Body of pancreas (tissue), 4 donors: ENCODE results near the gene PRM2. TPM values are rescaled to one million over a fixed set of nuclear protein-coding genes. Genes with fewer than 3 reads are reported as not detected.

Source experiments
- ATAC-seq: fragments of 150-250 bp; one replicate; pipeline ENCODE4 v1.9.1; 2016
- DNase-seq, 4 donors: peaks; one replicate each; pipeline ENCODE4 v3.0.0-alpha.2; 2019
- H3K27ac ChIP-seq, 4 donors: fragments of 200-600 bp; sonication (generic); 1 replicate in 3 of 4; 2 replicates in 1 of 4; pipeline versions ENCODE4 v1.5.1 to v1.6.1; 2016 to 2019; ENCODE audit warnings: mild to moderate bottlenecking in 1 of 4, mixed read lengths in 1 of 4, moderate library complexity in 1 of 4
- H3K27me3 ChIP-seq, 2 donors: fragments of 200-600 bp; sonication (generic); one replicate each; pipeline ENCODE4 v1.6.0; 2016; ENCODE audit warnings: mild to moderate bottlenecking in 1 of 2
- H3K36me3 ChIP-seq, 2 donors: fragments of 200-600 bp; sonication (generic); replicated peaks in 1 of 2; 2 replicates each; pipeline ENCODE4 v1.5.1; 2016; ENCODE audit warnings: low read depth in 2 of 2; ENCODE audit not compliant: insufficient read depth in 1 of 2
- H3K4me1 ChIP-seq: fragments of 200-600 bp; sonication (generic); one replicate; pipeline ENCODE4 v1.6.0; 2016
- H3K4me3 ChIP-seq, 2 donors: fragments of 200-600 bp; sonication (generic); 1 replicate in 1 of 2; 2 replicates in 1 of 2; pipeline ENCODE4 v1.5.1; 2016 to 2019
- H3K9me3 ChIP-seq, 3 donors: fragments of 200-600 bp; sonication (generic); 1 replicate in 2 of 3; 2 replicates in 1 of 3; pipeline ENCODE4 v1.5.1; 2016
- CTCF ChIP-seq, 7 experiments: fragments of 450-650 bp in 4 of 7; fragments of 200-600 bp in 3 of 7; sonication (generic) in 3 of 7; IDR thresholded peaks; one replicate each; pipeline ENCODE4 v1.5.1; 2016 to 2019; ENCODE audit warnings: antibody characterized with exemption in 7 of 7
- POLR2A ChIP-seq, 3 donors: fragments of 450-650 bp; IDR thresholded peaks; one replicate each; pipeline ENCODE4 v1.6.1; 2016; ENCODE audit warnings: antibody characterized with exemption in 3 of 3, mild to moderate bottlenecking in 2 of 3
- WGBS, 2 donors: methylation state at CpG; one replicate each; pipeline ENCODE4 v1.1.5; 2017; 5-methylcytosine and 5-hydroxymethylcytosine counted together
- intact Hi-C: fragments of 100-400 bp; cut with DNase I; formaldehyde crosslinking; loops from one replicate; pipeline ENCODE4 v1.15.1; 2023
- total RNA-seq, 2 donors: library from RNA; depleted of rRNA; stranded (reverse); fragments of >200 nt; gene quantifications; one replicate each; pipeline ENCODE4 v1.1.0, GENCODE V29; 2016

The PRM2 gene
- total RNA-seq, 2 donors from 2014 or later = not detected

GRCh38 chr16:11235703-11235991, 40.6 kb downstream of the PRM2 start:
- intact Hi-C loops = no loop called here
- peak; percentile 74 for ATAC-seq
- peaks cover 9% of the 10 kb centered on the region for H3K4me1 ChIP-seq

GRCh38 chr16:11234884-11235702, 41.2 kb downstream of the PRM2 start:
- H3K9me3 ChIP-seq = no peaks in the 10 kb centered on the region
- ATAC-seq (no peak), DNase-seq (no peak)
- no peak overlapping the region for H3K4me3 ChIP-seq
- no peaks in the 10 kb centered on the region for H3K36me3 ChIP-seq
- WGBS, 2 donors = 86 to 96% methylated on average over 10 to 13 of the region's 13 CpGs
- TF ChIP-seq POLR2A (IDR thresholded peaks at IDR 0.05) = peak in 1 of 3 donors; percentile 7
- no peak for TF ChIP-seq CTCF (IDR thresholded peaks at IDR 0.05)
- peaks cover 9% of the 10 kb centered on the region for H3K4me1 ChIP-seq
- no peak overlapping the region for H3K27ac ChIP-seq
- intact Hi-C loops = no loop called here
- no peaks in the 10 kb centered on the region for H3K27me3 ChIP-seq

More at GRCh38 chr16:11235703-11235991, 40.6 kb downstream of the PRM2 start:
- 16 to 25% methylated on average over 5 of the region's 5 CpGs for WGBS, 2 donors
- Histone ChIP-seq H3K27me3 (no peaks in the 10 kb centered on the region), H3K9me3 (no peaks in the 10 kb centered on the region), H3K4me3 (no peak overlapping the region), H3K27ac (no peak overlapping the region), H3K36me3 (no peaks in the 10 kb centered on the region)
- DNase-seq = peak; percentile 51 to 77 (median 74)
- TF ChIP-seq CTCF (IDR thresholded peaks at IDR 0.05) = no peak

- Histone ChIP-seq H3K27me3 (no peaks in the 10 kb centered on the region), H3K4me1 (peaks cover 12% of the 10 kb centered on the region), H3K27ac (peak overlapping the region in 1 of 4 donors; percentile 22), H3K4me3 (no peak overlapping the region), H3K36me3 (no peaks in the 10 kb centered on the region), H3K9me3 (no peaks in the 10 kb centered on the region)
- intact Hi-C loops = no loop called here
- TF ChIP-seq CTCF (IDR thresholded peaks at IDR 0.05) = no peak
- no peak for TF ChIP-seq POLR2A (IDR thresholded peaks at IDR 0.05)
- DNase-seq (no peak), ATAC-seq (no peak)
- 79 to 84% methylated on average over 8 of the region's 8 CpGs for WGBS, 2 donors
Observed at GRCh38 chr16:11233727-11234376, 42.4 kb downstream of the PRM2 start.

GRCh38 chr16:11232852-11233726, 43.2 kb downstream of the PRM2 start:
- no peak for TF ChIP-seq POLR2A (IDR thresholded peaks at IDR 0.05)
- Histone ChIP-seq H3K4me1 (peaks cover 12% of the 10 kb centered on the region), H3K9me3 (no peaks in the 10 kb centered on the region), H3K4me3 (no peak overlapping the region), H3K27me3 (no peaks in the 10 kb centered on the region), H3K27ac (peak overlapping the region in 1 of 4 donors; percentile 22), H3K36me3 (no peaks in the 10 kb centered on the region)
- ATAC-seq (no peak), DNase-seq (peak in 1 of 4 donors; percentile 51)
- intact Hi-C loops = no loop called here
- 54 to 62% methylated on average over 29 to 35 of the region's 35 CpGs for WGBS, 2 donors

- intact Hi-C loops = no loop called here
- Histone ChIP-seq H3K4me1 (peaks cover 12% of the 10 kb centered on the region), H3K27ac (no peak overlapping the region), H3K27me3 (no peaks in the 10 kb centered on the region), H3K9me3 (no peaks in the 10 kb centered on the region), H3K4me3 (no peak overlapping the region), H3K36me3 (no peaks in the 10 kb centered on the region)
- DNase-seq (no peak), ATAC-seq (no peak)
- 85 to 89% methylated on average over 2 of the region's 3 CpGs for WGBS, 2 donors
- no peak for TF ChIP-seq CTCF (IDR thresholded peaks at IDR 0.05)
Observed at GRCh38 chr16:11232302-11232851, 43.9 kb downstream of the PRM2 start.
